ENCODE results near the gene GNPNAT1.

GNPNAT1 gene

DNA sequence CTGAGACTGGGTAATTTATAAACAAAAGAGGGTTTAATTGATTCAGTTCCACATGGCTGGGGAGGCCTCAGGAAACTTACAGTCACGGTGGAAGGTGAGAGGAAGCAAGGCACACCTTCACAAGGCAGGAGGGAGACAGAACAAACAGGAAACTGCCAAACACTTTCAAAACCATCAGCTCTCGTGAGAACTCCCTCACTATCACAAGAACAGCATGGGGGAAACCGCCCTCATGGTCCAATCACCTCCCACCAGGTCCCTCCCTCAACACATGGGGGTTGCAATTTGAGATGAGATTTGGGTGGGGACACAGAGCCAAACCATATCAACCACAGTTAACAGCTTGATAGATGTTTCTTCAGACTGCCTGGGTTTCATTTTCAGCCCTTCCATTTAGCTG is 6.2 kb upstream of the GNPNAT1 start:
- Histone ChIP-seq H3K36me3 (replicated peaks) (no peaks in the 10 kb centered on the region), H3K27me3 (replicated peaks) (no peaks in the 10 kb centered on the region), H3K4me3 (ENCODE audit: low read depth, low read length) (no peak overlapping the region), H3K27ac (no peak overlapping the region)
- TF ChIP-seq, protein P1, sequence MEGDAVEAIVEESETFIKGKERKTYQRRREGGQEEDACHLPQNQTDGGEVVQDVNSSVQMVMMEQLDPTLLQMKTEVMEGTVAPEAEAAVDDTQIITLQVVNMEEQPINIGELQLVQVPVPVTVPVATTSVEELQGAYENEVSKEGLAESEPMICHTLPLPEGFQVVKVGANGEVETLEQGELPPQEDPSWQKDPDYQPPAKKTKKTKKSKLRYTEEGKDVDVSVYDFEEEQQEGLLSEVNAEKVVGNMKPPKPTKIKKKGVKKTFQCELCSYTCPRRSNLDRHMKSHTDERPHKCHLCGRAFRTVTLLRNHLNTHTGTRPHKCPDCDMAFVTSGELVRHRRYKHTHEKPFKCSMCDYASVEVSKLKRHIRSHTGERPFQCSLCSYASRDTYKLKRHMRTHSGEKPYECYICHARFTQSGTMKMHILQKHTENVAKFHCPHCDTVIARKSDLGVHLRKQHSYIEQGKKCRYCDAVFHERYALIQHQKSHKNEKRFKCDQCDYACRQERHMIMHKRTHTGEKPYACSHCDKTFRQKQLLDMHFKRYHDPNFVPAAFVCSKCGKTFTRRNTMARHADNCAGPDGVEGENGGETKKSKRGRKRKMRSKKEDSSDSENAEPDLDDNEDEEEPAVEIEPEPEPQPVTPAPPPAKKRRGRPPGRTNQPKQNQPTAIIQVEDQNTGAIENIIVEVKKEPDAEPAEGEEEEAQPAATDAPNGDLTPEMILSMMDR (IDR thresholded peaks at IDR 0.05; ENCODE audit: low read depth, low read length, missing control alignments), result no peak
- in situ Hi-C loops (cut with HindIII; ENCODE audit: low pct_ligation_motif_present, low sequenced_read_pairs), result no loop called here
- no peak for DNase-seq

DNA sequence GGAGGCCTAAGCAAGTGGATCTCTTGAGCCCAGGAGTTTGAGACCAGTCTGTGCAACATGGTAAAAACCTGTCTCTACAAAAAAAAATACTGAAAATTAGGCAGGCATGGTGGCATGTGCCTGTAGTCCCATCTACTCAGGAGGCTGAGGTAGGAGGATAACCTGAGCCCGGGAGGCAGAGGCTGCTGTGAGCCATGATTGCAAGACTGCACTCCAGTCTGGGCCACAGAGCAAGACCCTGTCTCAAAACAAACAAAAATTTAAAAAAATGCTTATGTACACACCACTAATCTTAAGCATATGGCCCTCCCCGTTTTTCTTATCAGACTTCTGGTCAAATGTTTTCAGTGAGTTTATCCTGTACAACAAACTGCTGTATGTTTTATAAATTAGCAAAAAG is 1.7 kb upstream of the GNPNAT1 start:
- in situ Hi-C loops (cut with HindIII; ENCODE audit: low pct_ligation_motif_present, low sequenced_read_pairs), result no loop called here
- no peak overlapping the region for H3K27ac ChIP-seq
- no peak for DNase-seq

DNA sequence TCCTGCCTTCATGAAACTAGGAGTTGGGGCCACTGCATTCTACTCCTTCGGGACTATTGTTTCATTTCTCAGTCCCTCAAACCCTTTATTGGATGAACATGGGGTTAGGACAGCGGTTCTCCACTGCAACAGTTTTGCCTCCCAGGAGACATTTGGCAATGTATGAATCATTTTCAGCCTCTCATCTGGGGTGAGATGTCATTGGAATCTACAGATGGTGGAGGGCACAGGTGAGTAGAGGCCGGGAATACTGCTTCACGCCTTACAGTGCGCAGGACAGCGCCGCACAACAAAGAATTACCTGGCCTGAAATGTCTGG is 649 bp upstream of the GNPNAT1 start:
- peak overlapping the region; percentile 95 for H3K27ac ChIP-seq
- in situ Hi-C loops (cut with HindIII; ENCODE audit: low pct_ligation_motif_present, low sequenced_read_pairs), result no loop called here
- no peaks in the 10 kb centered on the region for H3K27me3 ChIP-seq (replicated peaks)
- H3K36me3 ChIP-seq (replicated peaks), result no peaks in the 10 kb centered on the region
- DNase-seq, result no peak
- H3K4me3 ChIP-seq (ENCODE audit: low read depth, low read length), result peak overlapping the region; percentile 63
- TF ChIP-seq, protein P1 (IDR thresholded peaks at IDR 0.05; ENCODE audit: low read depth, low read length, missing control alignments), result no peak

More for the DNA sequence above, 1.7 kb upstream of the GNPNAT1 start:
- Histone ChIP-seq H3K27me3 (replicated peaks) (no peaks in the 10 kb centered on the region), H3K36me3 (replicated peaks) (no peaks in the 10 kb centered on the region), H3K4me3 (ENCODE audit: low read depth, low read length) (no peak overlapping the region)
- TF ChIP-seq, protein P1 (IDR thresholded peaks at IDR 0.05; ENCODE audit: low read depth, low read length, missing control alignments), result no peak

GRCh38 chr14:52790756-52791222 is 618 bp downstream of the GNPNAT1 start:
- peak overlapping the region; percentile 90 for H3K4me3 ChIP-seq (ENCODE audit: low read depth, low read length)
- no peaks in the 10 kb centered on the region for H3K27me3 ChIP-seq (replicated peaks)
- in situ Hi-C loops (cut with HindIII; ENCODE audit: low pct_ligation_motif_present, low sequenced_read_pairs), result no loop called here
- H3K36me3 ChIP-seq (replicated peaks), result no peaks in the 10 kb centered on the region
- DNase-seq, result no peak
- H3K27ac ChIP-seq, result peak overlapping the region; percentile 95
- TF ChIP-seq, protein P1 (IDR thresholded peaks at IDR 0.05; ENCODE audit: low read depth, low read length, missing control alignments), result no peak

- Histone ChIP-seq H3K27me3 (replicated peaks) (no peaks in the 10 kb centered on the region), H3K4me3 (ENCODE audit: low read depth, low read length) (peak overlapping the region; percentile 90), H3K27ac (no peak overlapping the region), H3K36me3 (replicated peaks) (no peaks in the 10 kb centered on the region)
- TF ChIP-seq, protein P1 (IDR thresholded peaks at IDR 0.05; ENCODE audit: low read depth, low read length, missing control alignments), result no peak
- in situ Hi-C loops (cut with HindIII; ENCODE audit: low pct_ligation_motif_present, low sequenced_read_pairs), result no loop called here
- no peak for DNase-seq
Observed at GRCh38 chr14:52790011-52790755, 1.2 kb downstream of the GNPNAT1 start.

GRCh38 chr14:52789118-52789517 is 2.3 kb downstream of the GNPNAT1 start:
- no peak for DNase-seq
- H3K4me3 ChIP-seq (ENCODE audit: low read depth, low read length), result peak overlapping the region; percentile 22
- TF ChIP-seq, protein P1 (IDR thresholded peaks at IDR 0.05; ENCODE audit: low read depth, low read length, missing control alignments), result no peak
- H3K27ac ChIP-seq, result no peak overlapping the region
- H3K36me3 ChIP-seq (replicated peaks), result no peaks in the 10 kb centered on the region
- in situ Hi-C loops (cut with HindIII; ENCODE audit: low pct_ligation_motif_present, low sequenced_read_pairs), result no loop called here
- no peaks in the 10 kb centered on the region for H3K27me3 ChIP-seq (replicated peaks)

All from brain microvascular endothelial cell (primary cell).